Trophoblast cell (in vitro differentiated cells and primary cell): ENCODE data around the gene PTPN6.

Experiments used
- DNase-seq, 2 donors: peaks; one replicate each; pipeline ENCODE4 v3.0.0-alpha.2; 2016
- H2AFZ ChIP-seq: 2 replicates; pipeline ENCODE4 v1.6.1; 2013; ENCODE audit warnings: low read length, moderate library complexity, mild to moderate bottlenecking; ENCODE audit not compliant: insufficient read depth, poor library complexity
- H2AK5ac ChIP-seq: 2 replicates; pipeline ENCODE4 v1.6.1; 2013; ENCODE audit warnings: mild to moderate bottlenecking, low read length
- H2BK120ac ChIP-seq: 2 replicates; pipeline ENCODE4 v1.6.1; 2013; ENCODE audit warnings: low read length, mild to moderate bottlenecking, moderate library complexity; ENCODE audit not compliant: insufficient read depth, poor library complexity
- H2BK12ac ChIP-seq: 2 replicates; pipeline ENCODE4 v1.6.1; 2013; ENCODE audit warnings: mild to moderate bottlenecking, low read length, moderate library complexity
- H2BK5ac ChIP-seq: 2 replicates; pipeline ENCODE4 v1.6.1; 2013; ENCODE audit warnings: low read length, low read depth, moderate library complexity, mild to moderate bottlenecking; ENCODE audit not compliant: poor library complexity
- H3K14ac ChIP-seq: 2 replicates; pipeline ENCODE4 v1.6.1; 2013; ENCODE audit warnings: mild to moderate bottlenecking, low read length
- H3K18ac ChIP-seq: 2 replicates; pipeline ENCODE4 v1.6.1; 2013; ENCODE audit warnings: mild to moderate bottlenecking, low read length
- H3K23ac ChIP-seq: 2 replicates; pipeline ENCODE4 v1.6.1; 2013; ENCODE audit warnings: low read length
- H3K27ac ChIP-seq: 2 replicates; pipeline ENCODE4 v1.5.1; 2013; ENCODE audit warnings: low read depth, mild to moderate bottlenecking, inconsistent platforms, low read length, moderate library complexity
- H3K27me3 ChIP-seq: 2 replicates; pipeline ENCODE4 v1.6.1; 2013; ENCODE audit warnings: inconsistent platforms, mild to moderate bottlenecking, low read length, moderate library complexity; ENCODE audit not compliant: insufficient read depth
- H3K36me3 ChIP-seq, 2 experiments: 1 replicate in 1 of 2; 2 replicates in 1 of 2; pipeline ENCODE4 v1.6.1; 2013; ENCODE audit warnings: low read length in 2 of 2, mild to moderate bottlenecking in 2 of 2, moderate library complexity in 1 of 2; ENCODE audit not compliant: insufficient read depth in 2 of 2, control insufficient read depth in 1 of 2
- H3K4ac ChIP-seq: 2 replicates; pipeline ENCODE4 v1.6.1; 2013; ENCODE audit warnings: low read depth, mild to moderate bottlenecking, low read length, moderate library complexity
- H3K4me1 ChIP-seq, 2 experiments: 1 replicate in 1 of 2; 2 replicates in 1 of 2; pipeline ENCODE4 v1.6.1; 2013; ENCODE audit warnings: low read length in 2 of 2, mild to moderate bottlenecking in 2 of 2, moderate library complexity in 1 of 2; ENCODE audit not compliant: insufficient read depth in 2 of 2, control insufficient read depth in 1 of 2
- H3K4me2 ChIP-seq: 2 replicates; pipeline ENCODE4 v1.6.1; 2013; ENCODE audit warnings: inconsistent platforms, mild to moderate bottlenecking, low read length, moderate library complexity
- H3K4me3 ChIP-seq: 2 replicates; pipeline ENCODE4 v1.5.1; 2013; ENCODE audit warnings: mild to moderate bottlenecking, low read depth, low read length, inconsistent platforms
- H3K79me1 ChIP-seq: one replicate; pipeline ENCODE4 v1.6.1; 2013; ENCODE audit warnings: low read length
- H3K79me2 ChIP-seq: 2 replicates; pipeline ENCODE4 v1.6.1; 2013; ENCODE audit warnings: low read length, mild to moderate bottlenecking; ENCODE audit not compliant: control insufficient read depth, insufficient read depth, poor library complexity
- H3K9ac ChIP-seq: 2 replicates; pipeline ENCODE4 v1.6.1; 2013; ENCODE audit warnings: mild to moderate bottlenecking, low read length
- H3K9me3 ChIP-seq: 2 replicates; pipeline ENCODE4 v1.6.1; 2013; ENCODE audit warnings: low read depth, mild to moderate bottlenecking, control low read depth, inconsistent platforms, low read length; ENCODE audit not compliant: insufficient read depth
- H4K12ac ChIP-seq: 2 replicates; pipeline ENCODE4 v1.6.1; 2013; ENCODE audit warnings: low read depth, mild to moderate bottlenecking, low read length, moderate library complexity
- H4K8ac ChIP-seq: 2 replicates; pipeline ENCODE4 v1.6.1; 2013; ENCODE audit warnings: low read depth, mild to moderate bottlenecking, low read length, moderate library complexity
- H4K91ac ChIP-seq: one replicate; pipeline ENCODE4 v1.6.1; 2013; ENCODE audit warnings: low read depth, mild to moderate bottlenecking, low read length, moderate library complexity
- WGBS: extraction: QIAGEN DNeasy Blood & Tissue Kit; methylation state at CpG from one replicate; pipeline ENCODE4 v1.1.7; 2013; ENCODE audit warnings: missing lambda C conversion rate; ENCODE audit not compliant: insufficient read length, insufficient coverage; ENCODE audit errors: extremely low coverage; 5-methylcytosine and 5-hydroxymethylcytosine counted together

Gene PTPN6

DNA sequence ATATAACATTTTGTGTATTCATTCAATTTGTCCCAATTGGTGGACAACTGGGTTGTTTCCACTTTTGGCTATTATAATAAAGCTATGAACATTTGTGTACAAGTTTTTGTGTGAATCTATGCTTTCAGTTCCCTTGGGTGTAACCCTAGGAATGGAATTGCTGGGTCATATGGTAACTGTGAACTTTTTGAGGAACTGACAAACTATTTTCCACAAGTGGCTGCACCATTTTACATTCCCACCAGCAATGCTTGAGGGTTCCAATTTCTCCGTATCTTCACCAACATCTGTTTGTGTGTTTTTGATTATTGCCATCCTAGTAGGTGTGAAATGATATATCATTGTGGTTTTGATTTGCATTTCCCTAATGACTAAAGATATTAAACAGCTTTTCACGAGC, 54.2 kb downstream of the PTPN6 start:
- Histone ChIP-seq H3K27ac (no peak overlapping the region), H3K18ac (no peak overlapping the region), H2BK5ac (no peak overlapping the region), H3K79me2 (no peaks in the 10 kb centered on the region), H3K4me3 (no peak overlapping the region), H3K23ac (no peak overlapping the region), H2AK5ac (no peak overlapping the region), H3K9ac (no peak overlapping the region), H2AFZ (no peak overlapping the region), H3K4ac (no peak overlapping the region), H3K36me3 (peaks cover 3 to 4% of the 10 kb centered on the region in 2 experiments), H2BK120ac (no peak overlapping the region), H3K9me3 (no peaks in the 10 kb centered on the region), H3K4me2 (no peak overlapping the region), H4K91ac (no peak overlapping the region), H3K79me1 (no peaks in the 10 kb centered on the region), H3K27me3 (no peaks in the 10 kb centered on the region), H4K8ac (no peak overlapping the region), H2BK12ac (no peak overlapping the region), H3K4me1 (no peaks in the 10 kb centered on the region), H3K14ac (no peak overlapping the region), H4K12ac (no peak overlapping the region)
- no peak for DNase-seq
- WGBS = no CpG with 5 or more reads among the region's 2 CpGs

DNA sequence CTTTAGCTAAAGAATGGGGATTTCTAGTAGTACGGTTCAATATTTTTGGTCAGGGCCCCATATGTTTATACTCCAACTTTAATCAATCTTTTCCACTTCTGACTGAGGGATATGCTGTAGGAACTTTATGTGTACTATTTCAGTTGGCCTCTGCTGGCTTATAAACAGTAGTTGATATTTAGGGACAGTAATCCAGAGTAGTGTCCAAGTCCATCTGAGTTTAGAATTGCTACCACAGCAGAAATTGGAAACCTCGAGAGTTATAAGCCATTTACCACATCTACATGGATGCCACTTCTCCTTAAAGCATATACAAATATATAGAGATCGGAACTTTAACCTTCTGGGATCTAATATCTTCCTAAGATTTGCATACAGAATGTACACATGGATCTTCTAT, 55.5 kb downstream of the PTPN6 start:
- Histone ChIP-seq H3K36me3 (peaks cover 2% of the 10 kb centered on the region in 2 experiments), H3K14ac (no peak overlapping the region), H3K9ac (no peak overlapping the region), H2AFZ (no peak overlapping the region), H3K4me3 (no peak overlapping the region), H2AK5ac (no peak overlapping the region), H2BK5ac (no peak overlapping the region), H3K23ac (no peak overlapping the region), H3K4me1 (no peaks in the 10 kb centered on the region), H3K9me3 (no peaks in the 10 kb centered on the region), H3K18ac (no peak overlapping the region), H3K27me3 (no peaks in the 10 kb centered on the region), H4K91ac (no peak overlapping the region), H3K4ac (no peak overlapping the region), H3K27ac (no peak overlapping the region), H3K79me2 (no peaks in the 10 kb centered on the region), H3K4me2 (no peak overlapping the region), H2BK12ac (no peak overlapping the region), H4K8ac (no peak overlapping the region), H3K79me1 (no peaks in the 10 kb centered on the region), H4K12ac (no peak overlapping the region), H2BK120ac (no peak overlapping the region)
- WGBS = no CpG with 5 or more reads among the region's 3 CpGs
- DNase-seq = no peak

DNA sequence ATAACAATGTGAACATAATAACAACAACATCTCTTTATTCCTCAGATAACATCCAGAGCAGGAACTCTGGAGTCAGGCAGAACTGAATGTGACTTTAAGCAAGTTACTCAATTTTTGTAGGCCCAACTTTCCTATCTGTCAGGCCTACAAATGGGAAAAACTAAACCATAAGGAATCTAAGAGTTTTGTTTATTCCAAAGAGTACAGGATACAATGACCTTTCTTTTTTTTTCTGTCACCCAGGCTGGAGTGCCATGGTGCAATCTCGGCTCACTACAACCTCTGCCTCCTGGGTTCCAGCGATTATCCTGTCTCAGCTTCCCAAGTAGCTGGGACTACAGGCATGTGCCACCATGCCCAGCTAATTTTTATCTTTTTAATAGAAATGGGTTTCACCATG, 57.7 kb downstream of the PTPN6 start:
- Histone ChIP-seq H3K4me3 (no peak overlapping the region), H2AK5ac (no peak overlapping the region), H3K14ac (no peak overlapping the region), H4K8ac (no peak overlapping the region), H2BK5ac (no peak overlapping the region), H3K4me1 (peaks cover 3% of the 10 kb centered on the region in 2 experiments), H3K23ac (no peak overlapping the region), H4K12ac (no peak overlapping the region), H3K9ac (no peak overlapping the region), H3K27me3 (no peaks in the 10 kb centered on the region), H3K79me2 (no peaks in the 10 kb centered on the region), H2BK12ac (no peak overlapping the region), H3K79me1 (no peaks in the 10 kb centered on the region), H3K27ac (no peak overlapping the region), H3K4ac (no peak overlapping the region), H2BK120ac (no peak overlapping the region), H3K36me3 (peaks cover 5 to 6% of the 10 kb centered on the region in 2 experiments), H3K18ac (no peak overlapping the region), H3K4me2 (no peak overlapping the region), H3K9me3 (no peaks in the 10 kb centered on the region), H2AFZ (no peak overlapping the region), H4K91ac (no peak overlapping the region)
- no peak for DNase-seq
- WGBS = no CpG with 5 or more reads among the region's 2 CpGs

GRCh38 chr12:7009512-7009911, 58.4 kb downstream of the PTPN6 start:
- Histone ChIP-seq H2BK12ac (no peak overlapping the region), H3K27ac (no peak overlapping the region), H3K79me2 (no peaks in the 10 kb centered on the region), H4K12ac (no peak overlapping the region), H3K18ac (no peak overlapping the region), H3K4me2 (no peak overlapping the region), H4K8ac (no peak overlapping the region), H3K9me3 (no peaks in the 10 kb centered on the region), H3K36me3 (peaks cover 5 to 8% of the 10 kb centered on the region in 2 experiments), H4K91ac (no peak overlapping the region), H2AK5ac (no peak overlapping the region), H3K9ac (no peak overlapping the region), H2BK120ac (no peak overlapping the region), H3K4me3 (no peak overlapping the region), H3K27me3 (no peaks in the 10 kb centered on the region), H2AFZ (no peak overlapping the region), H3K23ac (no peak overlapping the region), H3K14ac (no peak overlapping the region), H2BK5ac (no peak overlapping the region), H3K4ac (no peak overlapping the region), H3K79me1 (no peaks in the 10 kb centered on the region), H3K4me1 (peaks cover 3% of the 10 kb centered on the region in 2 experiments)
- DNase-seq = no peak
